Left lobe of liver (tissue), 2 donors: ENCODE results near the gene RNF2. TPM values are rescaled to one million over a fixed set of nuclear protein-coding genes. Genes with fewer than 3 reads are reported as not detected.

Experiments used
- ATAC-seq: fragments of 200-7000 bp; cut with Tn5 transposase; one replicate; pipeline ENCODE4 v1.9.1; 2020; ENCODE audit warnings: mild to moderate bottlenecking, moderate library complexity
- DNase-seq: peaks from one replicate; pipeline ENCODE4 v3.0.0-alpha.2; 2020; ENCODE audit warnings: low spot score
- total RNA-seq: library from RNA; stranded (reverse); gene quantifications from one replicate; pipeline ENCODE4 v1.2.1, GENCODE V29; 2021
- donor health status: DM: no; HTN: no; CAD: no; lungs with moderate emphysema.
- donor health status: DM: no; HTN: yes; CAD: no.

The RNF2 gene
- total RNA-seq, 1 donor from 2014 or later, result 3.9 TPM

DNA sequence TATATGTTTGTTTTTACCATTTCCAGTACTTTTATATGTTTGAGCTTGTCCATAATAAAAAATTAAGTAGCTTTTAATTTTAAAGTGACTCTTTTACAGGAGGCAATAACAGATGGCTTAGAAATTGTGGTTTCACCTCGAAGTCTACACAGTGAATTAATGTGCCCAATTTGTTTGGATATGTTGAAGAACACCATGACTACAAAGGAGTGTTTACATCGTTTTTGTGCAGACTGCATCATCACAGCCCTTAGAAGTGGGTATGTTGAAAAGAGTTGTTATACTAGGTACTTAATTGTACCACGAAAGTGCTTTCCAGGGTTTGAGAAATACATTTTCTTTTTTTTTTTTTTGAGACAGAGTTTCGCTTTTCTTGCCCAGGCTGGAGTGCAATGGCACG lies 46.1 kb downstream of the RNF2 start:
- DNase-seq (no peak), ATAC-seq (no peak)

DNA sequence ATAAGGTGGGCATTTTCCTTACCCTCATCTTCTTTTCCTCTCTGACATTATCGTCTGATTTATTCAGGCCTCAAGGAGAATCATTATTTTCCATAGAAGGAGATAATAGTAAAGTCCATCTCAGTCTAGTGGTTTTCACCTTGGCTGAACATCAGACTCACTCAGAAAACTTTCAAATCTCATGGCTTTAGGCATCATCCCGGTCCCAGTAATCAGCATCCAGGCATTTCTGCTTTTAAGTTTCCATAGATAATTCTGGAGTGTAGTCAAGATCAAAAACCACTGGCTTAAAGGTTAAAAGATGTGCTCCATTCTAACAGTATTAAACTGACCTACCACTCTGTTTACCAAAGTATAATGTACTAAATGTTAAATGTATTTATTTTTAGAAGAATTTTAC lies 49.4 kb downstream of the RNF2 start:
- ATAC-seq, result no peak
- DNase-seq, result no peak

DNA sequence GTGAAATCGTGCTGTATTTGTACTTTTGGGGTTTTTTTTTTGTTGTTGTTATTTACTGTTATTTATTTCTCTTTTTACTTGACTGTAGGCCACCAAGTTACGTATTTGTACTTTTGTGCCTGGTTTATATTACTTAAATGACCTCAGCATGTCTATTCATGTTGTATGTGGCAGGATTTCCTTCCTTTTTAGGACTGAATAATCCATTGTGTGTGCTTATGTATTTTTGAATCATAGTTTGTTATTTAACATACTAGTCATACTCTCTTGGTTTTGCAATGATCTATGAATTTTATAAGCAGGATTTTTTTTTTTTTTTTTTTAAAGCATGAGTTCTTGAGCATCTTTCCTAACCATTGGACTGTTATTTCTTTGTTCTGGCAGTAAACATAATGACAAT lies 51.2 kb downstream of the RNF2 start:
- no peak for DNase-seq
- no peak for ATAC-seq

DNA sequence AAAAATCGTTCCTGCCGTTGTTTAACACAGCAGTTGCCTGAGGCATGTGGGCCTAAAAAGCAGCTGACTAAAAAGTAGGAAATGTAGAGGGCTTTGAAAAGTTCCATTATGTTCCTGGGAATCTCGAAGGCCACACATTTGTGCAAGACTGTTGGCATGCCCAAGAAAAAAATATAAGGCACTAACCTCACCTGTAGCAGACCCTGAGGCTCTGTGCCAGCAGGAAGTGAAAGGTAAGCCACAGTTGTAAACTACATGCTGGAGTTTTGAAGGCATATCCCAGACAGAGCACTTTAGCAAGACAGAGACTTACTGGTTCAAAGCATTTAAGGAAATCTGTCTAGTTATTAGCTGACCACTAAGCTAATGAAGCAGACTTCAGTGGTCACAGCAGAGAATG lies 58.7 kb downstream of the RNF2 start:
- no peak for DNase-seq
- ATAC-seq, result no peak

DNA sequence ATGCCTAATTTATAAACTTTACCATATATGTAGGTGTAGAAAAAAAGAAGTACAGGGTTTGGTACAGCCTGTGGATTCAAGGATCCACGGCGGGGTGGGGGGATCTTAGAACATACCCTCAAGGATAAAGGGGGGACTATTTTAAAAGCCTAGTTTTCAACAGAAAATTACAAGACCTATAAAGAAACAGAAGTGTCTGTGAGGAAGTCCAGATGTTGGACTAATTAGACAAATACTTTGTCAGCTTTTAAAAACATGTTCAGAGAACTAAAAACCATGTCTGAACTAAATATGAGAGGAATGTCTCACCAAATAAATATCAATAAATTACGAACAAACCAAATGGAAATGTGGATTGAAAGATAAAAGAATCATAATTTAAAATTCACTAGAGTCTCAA lies 59.8 kb downstream of the RNF2 start:
- DNase-seq (no peak), ATAC-seq (no peak)

DNA sequence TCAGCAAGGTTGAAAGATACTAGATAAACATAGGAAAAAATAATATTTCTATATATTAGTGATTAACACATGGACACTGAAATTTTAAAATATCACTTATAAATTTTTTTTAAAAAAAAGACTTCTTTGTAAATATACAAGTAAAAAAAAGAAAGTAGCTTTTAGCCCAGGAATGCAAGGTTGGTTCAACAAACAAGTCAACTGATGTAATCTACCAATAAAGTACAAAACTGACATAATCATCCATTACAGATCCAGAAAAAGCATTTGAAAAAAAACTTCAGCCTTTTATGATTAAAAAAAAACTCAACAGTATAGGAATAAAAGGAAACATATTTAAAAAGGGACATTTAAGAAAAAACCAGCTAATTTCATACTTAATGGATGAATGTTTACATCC lies 63.0 kb downstream of the RNF2 start:
- ATAC-seq (no peak), DNase-seq (no peak)

DNA sequence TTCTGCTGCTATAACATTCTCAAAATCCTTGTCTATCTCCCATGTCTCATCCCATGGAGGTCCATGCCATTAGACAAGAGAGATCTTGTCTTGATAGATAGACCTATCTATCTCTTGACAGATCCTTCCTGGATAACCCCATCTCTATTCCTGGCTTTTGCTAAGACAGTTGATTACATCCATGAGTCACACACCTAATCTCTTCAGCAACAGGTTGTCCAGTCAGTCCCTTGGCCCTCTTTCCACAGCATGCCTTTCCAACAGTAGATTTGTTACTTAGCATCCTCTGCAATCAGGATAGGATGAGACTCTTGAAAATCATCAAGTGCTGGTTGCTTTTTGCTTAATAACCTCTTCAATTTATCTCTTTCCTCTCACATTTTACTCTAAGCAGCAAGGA lies 64.8 kb downstream of the RNF2 start:
- DNase-seq, result no peak
- ATAC-seq, result no peak

DNA sequence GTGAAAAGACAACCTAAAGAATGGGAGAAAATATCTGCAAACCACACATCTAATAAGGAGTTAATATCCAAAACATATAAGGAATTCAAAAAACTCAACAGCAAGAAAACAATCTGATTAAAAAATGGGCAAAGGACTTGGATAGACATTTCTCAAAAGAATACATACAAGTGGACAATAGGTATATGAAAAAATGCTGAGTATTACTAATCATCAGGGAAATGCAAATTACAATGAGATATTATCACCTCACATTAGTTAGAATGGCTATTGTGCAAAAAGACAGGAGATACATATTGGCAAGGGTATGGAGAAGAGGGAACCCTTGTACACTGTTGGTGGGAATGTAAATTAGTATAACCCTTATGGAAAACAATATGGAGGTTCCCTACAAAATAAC lies 66.5 kb downstream of the RNF2 start:
- ATAC-seq, result no peak
- DNase-seq, result no peak

DNA sequence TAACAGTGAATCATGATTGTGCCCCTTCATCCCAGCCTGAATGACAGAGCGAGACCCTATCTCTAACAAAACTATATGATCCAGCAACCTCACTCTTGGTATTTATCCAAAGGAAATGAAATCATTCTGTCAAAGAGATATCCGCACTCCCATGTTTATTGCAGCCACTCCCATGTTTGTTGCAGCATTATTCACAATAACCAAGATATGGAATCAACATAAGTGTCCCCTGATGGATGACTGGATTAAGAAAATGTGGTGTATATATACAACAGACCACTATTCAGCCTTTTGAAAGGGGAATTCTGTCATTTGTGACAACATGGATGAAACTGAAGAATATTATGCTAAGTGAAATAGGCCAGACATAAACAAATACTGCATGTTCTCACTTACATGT lies 67.0 kb downstream of the RNF2 start:
- DNase-seq, result no peak
- ATAC-seq, result no peak

DNA sequence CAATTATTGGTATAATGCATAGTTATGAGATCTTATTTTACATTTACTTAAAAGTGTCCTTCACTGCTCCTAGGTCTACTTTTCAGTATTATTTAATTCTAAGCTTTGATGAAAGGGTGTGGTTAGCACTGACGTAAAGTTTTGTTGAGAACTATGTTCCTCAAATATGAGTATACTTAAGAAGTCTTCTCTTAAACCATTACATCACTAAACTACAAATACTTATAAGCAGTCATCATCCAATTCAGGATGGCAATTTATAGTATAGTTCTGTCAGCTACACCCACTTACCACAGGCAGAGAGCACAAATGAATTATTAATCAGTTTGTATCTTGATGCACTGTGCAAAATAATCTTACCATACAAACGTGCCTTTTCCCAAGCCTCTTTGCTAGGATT lies 84.3 kb downstream of the RNF2 start:
- DNase-seq (no peak), ATAC-seq (no peak)

DNA sequence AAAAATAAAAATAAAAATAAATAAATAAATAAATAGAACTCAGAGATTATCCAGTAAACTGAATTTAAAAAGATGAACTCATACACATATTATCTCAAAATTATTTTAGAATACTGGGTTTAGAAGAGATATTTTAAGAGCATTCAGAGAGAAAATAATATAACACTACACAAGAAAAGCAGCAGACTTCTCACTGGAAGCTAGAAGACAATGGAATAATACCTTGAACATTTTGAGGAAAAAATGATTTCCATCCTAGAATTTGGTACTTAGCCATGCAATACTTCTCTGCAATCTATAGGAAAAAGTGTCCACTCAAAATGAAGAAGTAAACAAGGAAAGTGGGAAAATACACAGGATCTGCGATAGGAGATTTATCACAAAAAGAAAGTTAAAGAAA lies 87.2 kb downstream of the RNF2 start:
- DNase-seq (no peak), ATAC-seq (no peak)

DNA sequence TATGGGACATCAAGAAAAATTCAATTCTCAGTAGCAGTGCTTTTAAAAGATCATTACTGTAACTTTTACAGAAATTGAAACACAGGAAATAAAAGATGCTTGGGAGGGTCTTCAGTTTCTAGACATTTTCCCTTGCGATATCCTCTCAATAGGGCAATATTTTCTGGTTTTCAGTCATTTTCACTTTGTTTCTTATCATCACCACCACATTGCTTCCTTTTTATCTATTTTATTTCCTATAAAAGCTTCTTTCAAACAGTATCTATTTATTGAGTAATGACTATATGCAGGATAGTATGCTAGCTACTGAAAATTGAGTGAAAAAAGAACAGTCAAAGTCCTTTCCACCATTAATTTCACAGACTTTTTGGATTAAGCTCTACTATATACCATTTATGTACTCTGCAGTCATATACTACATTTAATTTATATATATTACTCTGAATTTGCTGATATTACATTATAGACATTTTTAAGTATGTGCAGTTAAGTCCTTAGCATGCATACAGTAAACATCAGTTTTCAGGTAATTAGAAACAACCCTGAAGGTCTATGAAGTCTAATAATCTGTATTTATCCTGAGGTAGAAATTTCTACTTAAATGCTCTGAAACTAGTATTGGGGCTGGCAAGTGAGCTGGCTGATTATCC lies 92.7 kb downstream of the RNF2 start:
- DNase-seq, result no peak
- ATAC-seq, result no peak

DNA sequence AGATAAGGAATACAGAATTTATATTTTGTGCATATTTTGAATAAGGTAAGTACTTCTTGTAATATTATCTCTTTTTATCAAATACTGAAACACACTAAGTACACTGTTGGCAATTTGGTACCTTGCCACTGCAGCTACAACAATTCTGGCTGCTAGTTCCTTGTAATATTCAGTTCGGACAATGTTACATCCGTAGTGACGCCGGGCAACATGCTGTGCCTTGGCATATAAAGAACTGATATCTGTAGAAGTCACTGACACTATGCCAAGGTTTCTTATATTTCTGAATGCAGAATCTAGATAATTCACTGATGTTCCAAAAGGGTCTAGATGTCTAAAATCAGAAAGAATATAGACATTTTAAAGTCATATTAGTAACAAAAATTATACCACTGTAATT lies 93.9 kb downstream of the RNF2 start:
- ATAC-seq, result no peak
- DNase-seq, result no peak

DNA sequence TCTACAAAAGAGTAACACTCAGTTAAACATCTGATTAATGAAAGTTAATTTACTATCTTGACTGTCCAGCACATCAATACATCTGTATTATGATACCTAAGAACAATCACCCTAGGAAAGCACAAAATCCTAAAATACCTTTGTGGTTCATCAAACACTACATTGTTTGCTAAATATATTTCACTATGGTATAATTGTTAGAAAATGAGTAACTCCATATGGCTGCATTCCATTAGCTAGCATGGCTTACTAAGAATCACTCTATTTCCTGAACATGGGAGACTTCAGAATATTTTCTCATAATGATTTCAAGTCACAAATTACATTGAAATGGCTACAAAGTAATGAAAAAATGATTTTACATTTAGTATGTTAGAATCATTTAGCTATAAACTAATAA lies 98.9 kb downstream of the RNF2 start:
- ATAC-seq (no peak), DNase-seq (no peak)

DNA sequence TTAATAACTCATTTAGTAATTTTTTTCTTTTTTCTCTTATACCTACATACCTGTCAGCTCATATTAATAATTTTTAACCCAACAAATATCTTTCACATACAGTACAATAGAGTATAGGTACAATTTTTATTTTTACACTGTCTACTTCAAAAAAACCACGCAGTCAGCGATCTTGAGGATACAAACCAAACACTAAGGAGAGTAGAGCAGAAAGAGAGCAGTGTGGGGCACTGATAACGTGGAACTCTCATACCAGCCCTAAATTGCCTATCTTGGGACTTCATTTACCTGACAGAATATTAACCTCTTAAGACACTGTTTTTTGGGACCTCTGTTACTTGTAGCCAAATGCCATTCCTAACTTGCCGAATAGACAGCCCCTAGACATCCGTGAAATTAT lies 105.9 kb downstream of the RNF2 start:
- ATAC-seq (no peak), DNase-seq (no peak)

Other genes with a start within 250 kb of the RNF2 start
- 0.96 TPM for gene NIBAN1, start 71.0 kb upstream of the RNF2 start, total RNA-seq
- gene TRMT1L, start 111.4 kb downstream of the RNF2 start, total RNA-seq, result 9.7 TPM
- 3.2 TPM for gene SWT1, start 111.6 kb downstream of the RNF2 start, total RNA-seq